Bronchial epithelial cell (primary cell): ENCODE results near the gene BOC. TPM values are rescaled to one million over a fixed set of nuclear protein-coding genes. Genes with fewer than 3 reads are reported as not detected.

ENCODE experiments used
- DNase-seq: peaks from one replicate; pipeline ENCODE4 v3.0.0-alpha.2; 2010; ENCODE audit warnings: low read depth
- FAIRE-seq: peaks from 2 replicates; lab custom pipeline; 2011; peaks lifted over from hg19 to GRCh38; lab: Jason Lieb, UNC
- H3K27me3 ChIP-seq: 2 replicates; pipeline ENCODE4 v1.5.1; 2011; ENCODE audit warnings: low read length; ENCODE audit not compliant: control insufficient read depth, insufficient read depth
- H3K36me3 ChIP-seq: 2 replicates; pipeline ENCODE4 v1.5.1; 2011; ENCODE audit warnings: low read length; ENCODE audit not compliant: control insufficient read depth, insufficient read depth
- H3K4me3 ChIP-seq: 2 replicates; pipeline ENCODE4 v1.5.1; 2011; ENCODE audit warnings: mild to moderate bottlenecking, low read depth, low read length, control low read depth
- CTCF ChIP-seq: IDR thresholded peaks from 2 replicates; pipeline ENCODE4 v1.5.1; 2011; ENCODE audit warnings: mild to moderate bottlenecking, moderate library complexity, low read length, control low read depth, inconsistent platforms; ENCODE audit not compliant: insufficient read depth, severe bottlenecking
- total RNA-seq: library from RNA; depleted of rRNA; stranded (reverse); fragments of >200 nt; gene quantifications from 2 replicates; pipeline ENCODE4 v1.2.1, GENCODE V29; 2014

Gene BOC
- total RNA-seq, 1 donor from 2014 or later: 1.3 TPM

DNA sequence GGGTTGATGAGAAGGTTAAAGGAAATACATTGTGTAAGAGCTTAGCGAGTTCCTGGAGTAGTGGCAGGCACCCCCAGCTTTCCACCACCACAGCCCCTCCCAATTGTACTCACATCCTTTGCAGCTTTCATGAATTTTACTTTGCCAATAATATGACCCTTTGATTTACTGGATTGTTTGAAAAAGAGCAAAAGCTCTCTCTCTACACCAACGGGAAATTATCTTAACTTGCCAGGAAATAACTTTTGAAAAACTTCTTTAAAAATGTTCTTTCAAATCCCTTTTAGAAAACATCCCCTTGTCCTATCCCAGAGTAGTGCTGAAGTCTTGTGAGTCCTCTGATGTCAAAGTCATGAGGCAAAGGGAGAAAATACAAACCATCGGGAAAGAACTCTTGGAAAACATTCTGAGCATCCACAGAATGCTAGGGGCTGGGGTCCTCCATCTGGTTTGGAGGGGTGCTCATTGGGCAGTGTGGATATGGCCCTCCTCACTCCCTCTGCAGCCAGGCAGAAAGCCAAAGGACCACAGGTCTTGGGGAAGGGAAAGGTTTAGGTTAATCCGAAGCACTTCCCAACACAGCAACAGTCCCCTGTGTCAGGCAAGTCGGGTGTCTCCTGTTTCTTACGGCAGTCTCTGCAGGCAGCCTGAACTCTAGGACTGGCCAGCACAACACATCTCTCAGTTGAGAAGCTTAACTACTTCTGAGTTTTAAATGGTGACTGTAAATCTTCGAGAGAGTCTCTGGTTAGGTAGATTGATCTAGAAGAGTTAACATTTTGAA is 36.5 kb downstream of the BOC start:
- no peak overlapping the region for H3K4me3 ChIP-seq
- TF ChIP-seq CTCF: no peak
- FAIRE-seq: no peak
- no peaks in the 10 kb centered on the region for H3K27me3 ChIP-seq
- H3K36me3 ChIP-seq: no peaks in the 10 kb centered on the region
- DNase-seq: no peak

GRCh38 chr3:113249111-113249510 is 37.8 kb downstream of the BOC start:
- peak; percentile 67 for DNase-seq
- H3K36me3 ChIP-seq: no peaks in the 10 kb centered on the region
- FAIRE-seq: peak; percentile 88
- no peak overlapping the region for H3K4me3 ChIP-seq
- TF ChIP-seq CTCF: no peak
- no peaks in the 10 kb centered on the region for H3K27me3 ChIP-seq

- no peak for TF ChIP-seq CTCF
- Histone ChIP-seq H3K4me3 (no peak overlapping the region), H3K36me3 (no peaks in the 10 kb centered on the region), H3K27me3 (no peaks in the 10 kb centered on the region)
- FAIRE-seq (peak; percentile 52), DNase-seq (no peak)
Measured at GRCh38 chr3:113249601-113250000, 38.2 kb downstream of the BOC start.

GRCh38 chr3:113250566-113250965 is 39.2 kb downstream of the BOC start:
- Histone ChIP-seq H3K36me3 (no peaks in the 10 kb centered on the region), H3K27me3 (no peaks in the 10 kb centered on the region), H3K4me3 (no peak overlapping the region)
- TF ChIP-seq CTCF: no peak
- FAIRE-seq (peak; percentile 40), DNase-seq (no peak)

DNA sequence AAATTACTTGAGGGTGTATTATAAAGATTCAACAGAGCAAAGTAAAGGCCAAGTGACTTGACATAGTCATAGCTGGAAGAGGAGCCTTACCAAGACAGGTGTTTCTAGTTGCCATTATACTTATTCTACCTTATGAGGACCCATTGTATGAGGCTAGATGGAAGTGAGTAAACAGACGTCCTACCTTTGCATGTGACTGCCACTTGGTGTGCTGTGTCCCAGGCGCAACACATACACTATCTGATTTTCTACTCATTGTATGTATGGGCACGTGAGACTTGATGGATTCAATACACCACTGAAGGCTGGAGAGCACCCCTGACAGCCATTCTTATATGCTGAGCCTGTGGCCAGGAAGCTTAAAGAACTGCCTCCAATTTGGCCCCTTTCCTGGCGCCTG is 40.5 kb downstream of the BOC start:
- FAIRE-seq (no peak), DNase-seq (no peak)
- Histone ChIP-seq H3K4me3 (no peak overlapping the region), H3K36me3 (no peaks in the 10 kb centered on the region), H3K27me3 (no peaks in the 10 kb centered on the region)
- TF ChIP-seq CTCF: no peak

DNA sequence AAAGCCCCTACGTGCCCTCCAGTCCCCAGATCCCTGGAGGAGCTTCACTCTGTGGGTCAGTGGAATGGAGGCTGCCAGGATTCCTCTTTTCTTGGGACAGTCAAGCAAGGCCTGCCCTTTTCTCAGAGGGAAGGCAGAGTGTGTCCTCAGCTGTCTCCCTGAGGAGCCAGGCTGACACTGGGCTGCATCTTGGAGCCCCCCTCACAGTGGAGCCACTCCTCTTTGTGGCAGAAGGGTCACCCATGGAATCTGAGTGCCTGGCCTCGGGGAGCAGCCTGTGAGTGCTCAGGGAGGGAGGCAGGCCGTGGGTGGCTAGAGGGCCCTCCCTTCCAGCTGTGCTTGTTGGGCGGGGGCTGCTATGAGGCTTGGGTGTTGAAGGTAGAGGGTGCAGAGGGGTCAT is 41.2 kb downstream of the BOC start:
- DNase-seq (no peak), FAIRE-seq (no peak)
- no peak overlapping the region for H3K4me3 ChIP-seq
- H3K36me3 ChIP-seq: no peaks in the 10 kb centered on the region
- H3K27me3 ChIP-seq: no peaks in the 10 kb centered on the region
- TF ChIP-seq CTCF: no peak
